Dedifferentiated amniotic fluid mesenchymal stem cell (primary cell): ENCODE results near the gene HOXB5.

Source experiments
- DNase-seq: peaks from one replicate; pipeline ENCODE4 v3.0.0-alpha.2; 2016; ENCODE audit errors: extremely low spot score

The HOXB5 gene

DNA sequence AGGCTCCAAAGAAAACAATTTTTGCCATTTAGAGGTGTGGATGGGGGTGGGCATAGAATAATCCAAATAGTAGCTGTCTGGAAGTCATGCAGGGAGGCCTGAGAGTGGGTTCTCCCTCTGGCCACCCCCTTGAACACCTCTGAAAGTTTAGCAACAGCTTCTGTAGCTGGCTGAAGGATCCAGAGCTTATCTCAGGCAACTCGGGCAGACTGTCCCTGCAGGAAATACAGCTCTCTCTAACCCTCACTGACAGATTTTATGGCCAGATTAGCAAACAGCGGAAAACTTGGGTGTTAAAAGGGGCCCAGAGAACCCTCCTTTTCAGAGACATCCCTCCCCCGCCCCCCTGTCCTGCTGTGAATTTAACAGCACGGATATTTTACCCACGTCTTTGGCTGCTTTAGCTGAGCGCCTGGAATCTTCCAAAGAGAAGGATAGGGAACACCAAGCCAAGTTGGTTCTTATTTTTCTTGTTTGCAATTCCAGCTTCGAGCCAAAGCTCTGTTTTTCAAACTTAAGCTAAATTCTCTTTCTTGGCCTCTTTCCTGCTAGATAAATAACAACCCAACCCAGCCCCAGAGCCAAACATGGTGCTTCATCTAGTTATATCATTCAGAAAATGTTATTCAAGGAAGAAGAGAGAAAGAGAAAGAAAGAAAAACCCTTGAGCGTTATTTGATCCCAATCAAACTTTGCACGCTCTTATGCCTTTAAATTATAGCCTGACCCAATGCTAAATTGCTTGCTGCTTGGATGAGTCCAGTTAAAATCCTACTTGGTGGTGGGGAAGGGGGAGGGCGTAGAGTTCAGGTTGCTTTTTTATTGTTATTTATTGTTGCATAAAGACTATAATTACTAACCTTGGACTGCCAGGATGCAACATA is 46.4 kb downstream of the HOXB5 start:
- no peak for DNase-seq

DNA sequence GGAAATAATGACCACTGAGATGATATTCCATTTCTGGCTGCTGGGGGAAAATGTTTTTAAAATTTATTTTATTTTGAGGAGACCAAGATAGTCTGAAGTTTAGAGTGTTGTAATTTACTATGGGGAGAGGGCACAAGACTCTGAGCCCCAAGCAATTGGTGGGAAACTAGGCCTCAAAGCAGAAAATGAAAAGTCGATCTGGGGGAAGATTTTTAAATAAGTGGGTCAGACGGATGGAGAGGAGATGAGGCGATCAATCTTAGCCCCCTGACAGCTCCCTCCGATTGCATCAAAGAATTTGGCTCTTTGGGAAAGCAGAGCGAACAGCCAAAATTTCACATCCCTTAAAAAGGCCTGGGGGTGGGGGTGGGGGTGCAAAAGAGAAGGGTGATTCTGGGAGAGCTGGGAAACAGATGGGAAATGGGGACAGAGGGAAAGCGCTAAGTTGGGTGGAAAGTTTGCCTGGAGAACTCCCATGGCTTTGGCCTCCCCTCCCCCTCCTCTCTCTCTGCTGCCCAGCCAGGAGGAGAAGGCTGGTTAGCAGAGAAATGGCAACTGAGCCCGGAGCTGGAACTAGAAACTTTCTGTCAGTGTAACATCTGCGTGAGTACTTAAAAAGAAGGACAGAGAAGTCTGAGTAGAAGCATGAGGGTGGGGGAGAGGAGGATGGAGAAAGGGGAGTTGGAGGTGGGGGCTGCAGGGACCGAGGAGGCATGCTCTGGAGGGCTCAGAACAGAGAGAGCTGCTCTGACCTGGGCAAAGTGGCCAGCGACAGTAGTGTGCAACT is 47.2 kb downstream of the HOXB5 start:
- no peak for DNase-seq

DNA sequence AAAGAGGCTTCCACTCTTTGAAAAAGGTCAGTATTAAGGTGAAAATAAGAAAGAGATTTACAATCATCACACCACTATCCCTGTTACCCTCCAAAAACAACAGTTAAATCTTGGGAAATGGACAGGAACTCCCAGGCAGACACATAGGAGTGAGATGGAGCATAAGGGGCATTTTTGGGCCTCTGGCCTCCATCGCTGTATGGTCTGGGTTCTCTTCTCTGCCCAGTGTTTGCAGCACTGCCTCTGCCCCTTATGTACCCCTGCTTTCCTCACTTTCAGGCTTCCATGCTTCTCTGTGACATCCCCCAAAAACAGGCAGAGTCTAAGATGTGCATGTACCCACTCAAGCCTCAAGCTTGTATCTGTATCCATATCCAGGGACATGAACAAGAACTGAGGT is 48.0 kb downstream of the HOXB5 start:
- no peak for DNase-seq

DNA sequence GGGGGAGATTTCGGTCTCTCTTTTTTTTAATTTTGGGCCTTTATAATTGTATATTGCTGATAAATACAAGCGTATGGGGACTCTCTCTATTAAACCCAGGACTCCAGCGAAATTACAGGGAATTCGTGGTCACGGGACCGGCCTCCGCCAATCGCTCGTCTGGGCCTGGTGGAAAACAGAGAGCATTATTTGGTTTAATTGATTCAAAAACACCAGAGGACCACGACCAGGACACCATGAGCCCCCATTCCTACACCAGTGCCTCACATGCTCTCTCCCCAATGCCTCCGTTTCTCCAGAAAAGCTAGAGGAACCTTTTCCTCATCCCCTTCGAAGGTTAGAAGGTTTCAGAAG is 48.6 kb downstream of the HOXB5 start, which contains the start of gene HOXB2:
Gene HOXB2 (minus strand): TSS at position 88 of the 354 bp plus-strand sequence. CDS start 198 bp downstream, outside the sequence.
- DNase-seq, result no peak

DNA sequence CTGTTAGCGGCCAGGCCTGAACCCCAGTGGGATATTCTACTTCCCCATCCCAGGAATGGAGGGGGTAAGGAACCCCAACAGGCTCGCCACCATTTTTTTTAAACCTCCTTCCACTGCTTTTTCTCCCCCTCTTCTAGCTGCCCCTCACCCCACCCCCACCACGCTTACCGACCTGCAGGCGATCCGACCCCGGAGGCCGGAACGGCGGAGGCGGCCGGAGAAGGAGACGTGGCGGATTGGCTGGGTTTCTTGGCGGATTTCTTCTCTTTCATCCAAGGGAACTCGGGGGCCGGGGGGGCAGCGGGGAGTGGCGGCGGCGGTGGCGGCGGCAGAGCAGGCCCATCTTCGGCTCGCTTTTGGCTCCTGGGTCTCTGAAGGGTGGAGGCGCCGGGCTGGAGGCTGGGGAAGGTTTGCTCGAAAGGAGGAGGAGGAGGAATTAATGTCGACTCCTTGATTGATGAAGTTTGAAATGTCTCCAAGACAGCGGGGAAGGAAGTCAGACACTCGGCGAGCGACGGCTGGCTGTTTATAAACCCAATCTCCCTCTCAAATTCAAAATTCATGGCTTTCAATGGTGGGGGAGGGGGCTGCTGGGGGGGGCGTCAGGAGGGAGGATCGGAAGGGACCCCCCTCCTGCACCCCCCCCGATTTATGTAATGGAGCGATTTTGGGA is 49.1 kb downstream of the HOXB5 start:
- DNase-seq, result no peak

DNA sequence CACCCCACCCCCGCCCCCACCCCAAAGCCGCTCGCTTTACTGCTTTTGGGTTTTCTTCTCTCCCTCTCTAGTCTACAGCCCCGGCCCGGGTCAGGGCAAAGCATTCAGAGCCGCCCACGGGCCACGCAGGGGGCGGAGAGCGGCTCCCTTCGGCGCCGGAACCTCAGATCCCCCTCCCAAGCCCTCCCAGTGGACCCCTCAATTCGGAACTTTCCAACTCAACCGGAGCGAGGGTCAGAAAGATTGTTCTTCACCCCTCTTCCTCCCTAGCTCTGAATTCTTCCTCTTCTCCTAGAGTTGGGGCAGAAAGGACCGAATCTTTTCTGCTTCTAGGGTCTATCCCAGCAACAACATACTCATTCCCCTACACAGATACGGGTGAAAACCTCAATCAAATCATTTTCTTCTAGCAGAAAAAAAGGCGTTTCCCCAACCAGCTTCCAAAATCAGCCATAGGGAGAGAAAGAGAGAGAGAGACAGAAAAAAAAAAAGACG is 49.7 kb downstream of the HOXB5 start:
- no peak for DNase-seq

DNA sequence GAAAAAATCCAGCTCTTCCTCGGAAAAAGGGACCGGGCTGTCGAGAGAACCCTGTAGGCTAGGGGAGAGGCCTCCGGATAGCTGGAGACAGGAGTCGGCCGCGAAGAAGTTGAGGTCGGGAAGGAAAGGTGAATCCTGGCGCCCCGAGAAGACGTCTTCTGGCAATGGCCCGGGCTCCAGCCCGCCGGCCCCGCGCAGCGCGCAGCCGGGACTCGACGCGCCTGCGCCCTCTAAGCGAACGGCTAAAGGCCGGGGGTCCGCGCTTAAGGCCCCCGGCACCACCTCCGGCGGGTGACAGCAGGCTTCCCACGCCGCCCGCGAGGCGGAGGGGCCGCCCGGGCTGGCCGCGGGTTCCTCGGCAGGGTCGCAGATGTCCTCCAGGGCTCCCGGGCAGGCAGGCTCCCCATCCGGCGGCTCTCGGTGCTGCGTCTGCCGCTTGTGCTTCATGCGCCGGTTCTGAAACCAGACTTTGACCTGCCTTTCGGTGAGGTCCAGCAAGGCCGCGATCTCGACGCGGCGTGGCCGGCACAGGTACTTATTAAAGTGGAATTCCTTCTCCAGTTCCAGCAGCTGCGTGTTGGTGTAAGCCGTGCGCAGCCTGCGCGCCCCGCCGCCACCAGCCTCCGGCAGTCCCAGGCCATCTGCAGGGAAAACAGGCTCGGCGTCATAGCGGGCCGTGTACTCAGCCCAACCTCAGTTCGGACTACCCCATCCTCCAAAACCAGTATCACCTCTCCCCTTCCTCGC is 50.3 kb downstream of the HOXB5 start:
- no peak for DNase-seq

DNA sequence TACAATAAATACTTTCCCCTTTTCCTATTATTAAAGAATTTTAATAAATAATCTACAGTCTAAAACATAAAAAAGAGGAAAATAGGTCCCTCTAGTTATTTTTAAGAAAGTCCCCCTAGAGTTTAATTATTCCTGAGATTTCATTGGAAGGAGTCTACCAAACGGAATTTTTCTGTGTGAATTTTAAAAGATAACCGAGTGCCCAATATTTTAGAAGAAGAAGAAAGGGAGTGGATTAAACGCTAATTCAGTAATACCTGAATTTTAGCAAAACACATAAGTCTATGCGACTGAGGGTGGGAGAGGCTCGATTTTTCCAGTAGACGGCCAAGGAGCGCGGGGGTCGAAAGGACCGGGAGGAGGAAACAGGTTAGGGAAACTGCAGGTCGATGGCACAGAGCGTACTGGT is 50.9 kb downstream of the HOXB5 start:
- DNase-seq, result no peak

DNA sequence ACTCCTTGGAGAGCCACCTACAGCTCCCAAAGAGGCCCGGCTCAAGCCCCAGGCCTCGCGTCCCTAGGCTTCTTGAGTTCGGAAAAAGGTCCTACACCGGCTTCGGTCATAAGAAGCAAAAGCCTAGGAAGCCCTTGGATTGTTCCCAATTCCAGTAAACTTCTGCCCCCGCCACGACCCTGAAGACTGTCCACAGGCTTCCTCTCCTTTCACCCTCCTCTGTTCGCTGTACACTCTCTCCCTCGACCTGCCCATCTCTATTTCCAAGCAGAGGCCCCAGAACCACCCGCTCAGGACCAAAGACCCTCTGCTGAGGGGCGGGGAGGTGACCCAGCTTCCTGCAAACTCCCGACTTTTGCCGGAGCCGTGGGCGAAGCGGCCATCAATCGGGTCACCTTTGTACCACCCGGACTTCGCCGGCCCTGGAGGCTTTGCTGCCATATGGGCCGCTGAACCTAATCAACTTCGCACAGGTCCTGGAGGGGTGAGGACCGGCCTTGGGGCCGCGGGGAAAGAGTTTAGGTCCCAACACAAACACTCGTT is 51.4 kb downstream of the HOXB5 start:
- no peak for DNase-seq

DNA sequence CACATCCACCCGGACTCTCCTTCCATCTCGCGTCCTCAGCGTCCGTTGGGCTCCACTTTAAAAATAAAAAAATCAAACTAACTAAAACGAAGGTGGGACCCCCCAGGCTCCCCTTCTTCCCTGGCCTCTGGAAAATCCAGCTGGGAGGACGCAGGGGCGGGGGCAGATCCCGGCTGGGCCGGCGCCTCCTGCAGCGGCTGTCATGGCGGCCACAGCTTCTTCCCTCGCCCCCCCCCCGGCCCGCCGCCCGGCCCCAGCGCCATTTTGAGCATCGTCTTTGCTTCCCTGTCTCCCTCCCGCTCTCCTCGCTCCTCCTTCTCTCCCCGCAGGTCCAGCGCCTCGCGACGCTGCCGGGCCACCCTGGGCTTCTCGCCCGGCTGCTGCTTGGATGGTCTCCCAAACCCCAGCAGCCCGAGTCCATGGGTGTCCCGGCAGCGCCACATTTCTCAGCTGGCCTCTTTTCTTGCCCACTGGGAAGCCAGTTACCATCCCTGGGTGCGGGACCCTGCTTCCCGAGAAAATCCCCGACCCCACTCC is 51.9 kb downstream of the HOXB5 start:
- DNase-seq, result no peak
